ENCODE measurements around the gene SORCS1.

Gene SORCS1

DNA sequence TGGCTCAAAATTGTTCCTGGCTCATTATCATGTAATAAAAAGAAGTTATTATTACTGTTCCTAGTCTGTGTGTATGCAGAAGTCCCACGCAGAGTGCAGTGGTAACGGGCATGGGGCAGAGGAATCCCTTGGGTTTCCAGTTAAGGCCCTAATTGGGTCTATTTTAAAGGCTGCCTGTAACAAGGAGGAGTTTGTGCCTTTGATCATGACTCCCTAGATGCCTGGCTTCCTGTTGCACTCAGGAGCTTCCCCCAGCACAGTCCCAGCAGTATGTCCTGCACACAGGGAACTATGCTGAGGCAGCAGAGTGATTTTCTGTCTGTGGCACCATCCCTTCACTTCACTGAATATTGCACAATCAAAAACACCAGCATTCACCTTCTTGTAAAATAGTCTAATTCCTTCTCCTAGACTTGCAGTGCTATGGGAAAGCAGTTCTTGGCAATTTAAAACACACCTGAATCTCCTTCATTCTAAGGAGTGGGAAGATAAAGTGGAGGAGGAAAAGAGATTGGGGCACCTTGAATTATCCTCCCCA, 22.9 kb downstream of the SORCS1 start:
- Mint-ChIP-seq H3K4me1 (ENCODE audit: low read depth) (no peaks in the 10 kb centered on the region), H3K9me3 (peaks cover 6% of the 10 kb centered on the region), H3K36me3 (ENCODE audit: low read depth) (no peaks in the 10 kb centered on the region), H3K4me3 (no peak overlapping the region), H3K27me3 (no peaks in the 10 kb centered on the region), H3K27ac (no peak overlapping the region)

DNA sequence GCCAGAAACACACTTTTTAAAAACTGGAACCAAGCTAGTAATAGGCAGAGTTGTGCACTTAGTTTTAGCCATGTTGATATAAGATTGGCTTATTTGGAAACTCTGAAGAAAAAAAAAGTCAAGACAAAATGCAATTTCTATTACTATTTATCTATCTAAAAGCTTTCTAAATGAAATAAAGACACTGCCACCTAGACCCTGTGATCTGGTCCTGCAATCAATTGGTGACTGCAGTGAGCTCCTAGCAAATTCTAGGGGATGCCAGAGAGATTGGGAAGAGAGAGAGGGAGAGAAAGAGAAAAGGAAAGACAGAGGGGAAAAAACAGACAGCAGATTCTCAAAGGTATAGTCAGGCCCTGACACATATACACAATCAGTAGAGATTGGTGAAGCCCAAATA, 25.3 kb downstream of the SORCS1 start:
- H3K27ac Mint-ChIP-seq, result no peak overlapping the region
- peaks cover 2% of the 10 kb centered on the region for H3K9me3 Mint-ChIP-seq
- H3K4me3 Mint-ChIP-seq, result no peak overlapping the region
- no peaks in the 10 kb centered on the region for H3K4me1 Mint-ChIP-seq (ENCODE audit: low read depth)
- no peaks in the 10 kb centered on the region for H3K27me3 Mint-ChIP-seq
- no peaks in the 10 kb centered on the region for H3K36me3 Mint-ChIP-seq (ENCODE audit: low read depth)

DNA sequence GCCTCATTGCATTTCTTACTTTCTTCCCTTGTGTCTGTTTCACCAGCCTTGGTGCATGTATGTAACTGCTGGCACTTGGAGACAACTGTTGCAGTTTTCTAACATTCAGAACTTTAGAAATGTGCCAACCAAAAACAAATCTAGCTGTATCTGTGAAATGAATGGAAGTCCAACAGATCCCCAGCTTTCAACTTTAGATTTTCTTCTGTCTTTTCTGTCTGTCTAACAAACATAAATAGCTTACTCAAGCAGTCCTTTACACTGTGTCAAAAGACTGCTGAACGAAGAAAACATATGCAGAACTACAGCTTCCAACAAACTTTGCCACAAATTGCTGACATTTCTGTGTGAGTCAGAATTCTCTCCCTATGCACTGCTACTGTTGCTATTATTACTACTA, 30.9 kb downstream of the SORCS1 start:
- Mint-ChIP-seq H3K4me1 (ENCODE audit: low read depth) (no peaks in the 10 kb centered on the region), H3K27ac (no peak overlapping the region), H3K4me3 (no peak overlapping the region), H3K9me3 (no peaks in the 10 kb centered on the region), H3K27me3 (no peaks in the 10 kb centered on the region), H3K36me3 (ENCODE audit: low read depth) (no peaks in the 10 kb centered on the region)

DNA sequence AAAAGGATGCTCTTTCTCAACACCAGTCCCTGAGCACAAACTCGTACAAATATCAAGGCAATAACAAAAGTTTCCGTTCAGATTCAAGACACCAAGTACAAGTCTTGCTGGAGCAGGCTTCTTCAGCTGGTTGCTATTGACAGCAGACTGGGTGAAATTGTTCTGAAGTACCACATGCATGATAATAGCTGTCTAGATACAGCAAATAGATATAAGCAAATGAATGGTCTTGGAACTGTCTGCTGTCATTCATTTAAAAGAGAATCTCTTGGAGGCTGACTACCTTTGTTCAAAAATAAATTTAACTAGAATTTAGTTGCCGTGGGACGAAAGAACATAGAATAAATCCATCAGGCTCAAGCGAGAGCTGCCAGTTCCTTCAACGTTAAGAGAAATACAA, 35.5 kb downstream of the SORCS1 start:
- no peaks in the 10 kb centered on the region for H3K4me1 Mint-ChIP-seq (ENCODE audit: low read depth)
- no peak overlapping the region for H3K27ac Mint-ChIP-seq
- no peaks in the 10 kb centered on the region for H3K27me3 Mint-ChIP-seq
- no peaks in the 10 kb centered on the region for H3K9me3 Mint-ChIP-seq
- no peak overlapping the region for H3K4me3 Mint-ChIP-seq
- H3K36me3 Mint-ChIP-seq (ENCODE audit: low read depth), result no peaks in the 10 kb centered on the region

DNA sequence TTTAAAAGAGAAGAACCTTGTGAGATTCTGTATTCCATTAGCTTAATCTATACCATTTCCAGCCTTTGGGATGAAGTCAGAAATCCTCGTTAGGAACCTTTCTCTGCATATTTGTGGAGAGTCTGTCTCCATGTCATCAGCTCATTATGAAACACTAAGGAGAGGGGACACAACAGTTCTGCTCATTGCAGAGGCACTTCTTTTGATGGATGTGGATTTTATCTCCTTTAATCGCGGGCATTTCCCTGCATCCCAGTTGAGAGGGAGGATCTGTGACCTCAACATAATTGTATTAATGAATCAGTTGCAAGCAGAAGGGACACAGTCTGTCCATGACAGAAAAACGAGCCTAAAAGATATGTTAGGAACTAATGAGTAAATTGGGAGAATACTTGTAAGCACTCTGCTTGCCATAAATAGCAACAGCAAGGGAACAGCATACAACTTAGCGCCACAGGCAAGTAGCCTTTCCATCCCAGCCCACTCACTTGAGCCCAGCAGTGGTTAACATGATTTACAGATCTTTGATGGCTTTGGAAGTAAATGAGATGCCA, 37.9 kb downstream of the SORCS1 start:
- Mint-ChIP-seq H3K27ac (no peak overlapping the region), H3K27me3 (no peaks in the 10 kb centered on the region), H3K36me3 (ENCODE audit: low read depth) (no peaks in the 10 kb centered on the region), H3K9me3 (no peaks in the 10 kb centered on the region), H3K4me3 (no peak overlapping the region), H3K4me1 (ENCODE audit: low read depth) (no peaks in the 10 kb centered on the region)

DNA sequence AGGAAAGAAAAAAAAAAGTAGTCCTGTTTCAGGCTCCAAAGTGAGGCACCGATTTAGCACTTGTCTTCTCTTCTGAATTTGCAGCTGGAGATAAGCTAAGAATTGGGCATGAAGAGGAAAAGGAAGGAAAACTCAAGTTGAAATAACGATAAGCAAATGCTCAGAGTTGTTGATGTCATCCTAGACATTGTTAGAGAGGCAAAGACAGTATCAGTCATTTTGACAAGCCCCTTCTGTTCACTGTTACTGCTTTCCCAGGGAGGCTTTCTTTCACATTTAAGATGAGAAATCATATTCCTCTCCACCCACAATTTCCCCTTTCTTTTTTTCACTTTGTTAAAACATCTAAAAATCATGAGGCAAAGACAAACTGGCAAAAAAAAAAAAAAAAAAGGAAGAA, 41.8 kb downstream of the SORCS1 start:
- no peaks in the 10 kb centered on the region for H3K4me1 Mint-ChIP-seq (ENCODE audit: low read depth)
- no peaks in the 10 kb centered on the region for H3K36me3 Mint-ChIP-seq (ENCODE audit: low read depth)
- no peak overlapping the region for H3K27ac Mint-ChIP-seq
- no peaks in the 10 kb centered on the region for H3K9me3 Mint-ChIP-seq
- no peak overlapping the region for H3K4me3 Mint-ChIP-seq
- no peaks in the 10 kb centered on the region for H3K27me3 Mint-ChIP-seq

DNA sequence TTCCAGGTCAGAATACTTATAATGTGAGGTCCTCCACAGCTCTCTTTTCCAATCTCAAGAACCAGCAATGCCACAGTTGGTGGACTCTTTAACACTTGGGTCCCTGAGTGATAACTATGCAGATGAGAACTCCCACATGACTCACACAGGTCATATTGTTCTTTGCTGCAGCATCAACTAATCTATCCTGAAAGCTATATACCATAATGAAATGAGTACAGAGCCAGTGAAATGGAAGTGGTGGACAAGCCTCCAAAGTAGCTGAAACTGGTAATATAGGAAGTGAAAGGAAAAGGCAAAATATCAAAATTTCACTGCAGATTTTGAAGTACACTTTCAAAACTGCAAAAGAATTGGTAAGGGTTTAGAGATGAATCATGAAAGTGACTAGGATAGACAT, 45.6 kb downstream of the SORCS1 start:
- no peak overlapping the region for H3K27ac Mint-ChIP-seq
- H3K4me1 Mint-ChIP-seq (ENCODE audit: low read depth), result no peaks in the 10 kb centered on the region
- H3K36me3 Mint-ChIP-seq (ENCODE audit: low read depth), result no peaks in the 10 kb centered on the region
- no peaks in the 10 kb centered on the region for H3K27me3 Mint-ChIP-seq
- H3K4me3 Mint-ChIP-seq, result no peak overlapping the region
- no peaks in the 10 kb centered on the region for H3K9me3 Mint-ChIP-seq

DNA sequence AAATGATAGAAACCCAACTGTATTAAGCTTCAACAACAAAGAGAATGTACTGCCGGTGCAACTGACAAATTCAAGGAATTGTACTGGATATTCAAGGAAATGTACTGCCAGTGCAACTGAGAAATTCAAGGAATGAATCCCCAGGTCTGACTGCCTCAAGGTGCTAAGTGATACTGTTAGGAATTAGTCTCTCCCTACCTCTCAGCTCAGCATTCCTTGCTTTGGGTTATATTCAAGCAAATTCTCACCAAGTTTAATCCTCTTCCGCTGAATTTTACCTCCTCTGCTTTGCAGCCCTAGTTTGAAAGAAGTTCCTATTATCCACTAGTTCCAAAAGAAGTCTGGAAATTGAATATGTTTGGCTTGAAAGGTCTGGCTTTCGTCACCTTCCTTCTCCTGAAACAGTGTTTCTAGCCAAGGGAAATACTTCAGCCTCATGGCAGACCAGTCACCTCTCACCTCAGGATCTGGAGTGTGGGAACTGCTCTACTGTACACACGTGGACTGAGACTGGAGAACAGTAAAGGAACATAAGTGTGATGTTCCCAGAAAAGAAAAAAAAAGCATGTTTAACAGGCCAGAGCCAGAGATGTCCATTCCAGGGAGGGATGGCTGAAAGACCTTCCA, 60.4 kb downstream of the SORCS1 start:
- Mint-ChIP-seq H3K27me3 (no peaks in the 10 kb centered on the region), H3K9me3 (peaks cover 4% of the 10 kb centered on the region), H3K4me1 (ENCODE audit: low read depth) (no peaks in the 10 kb centered on the region), H3K27ac (no peak overlapping the region), H3K4me3 (no peak overlapping the region), H3K36me3 (ENCODE audit: low read depth) (no peaks in the 10 kb centered on the region)

DNA sequence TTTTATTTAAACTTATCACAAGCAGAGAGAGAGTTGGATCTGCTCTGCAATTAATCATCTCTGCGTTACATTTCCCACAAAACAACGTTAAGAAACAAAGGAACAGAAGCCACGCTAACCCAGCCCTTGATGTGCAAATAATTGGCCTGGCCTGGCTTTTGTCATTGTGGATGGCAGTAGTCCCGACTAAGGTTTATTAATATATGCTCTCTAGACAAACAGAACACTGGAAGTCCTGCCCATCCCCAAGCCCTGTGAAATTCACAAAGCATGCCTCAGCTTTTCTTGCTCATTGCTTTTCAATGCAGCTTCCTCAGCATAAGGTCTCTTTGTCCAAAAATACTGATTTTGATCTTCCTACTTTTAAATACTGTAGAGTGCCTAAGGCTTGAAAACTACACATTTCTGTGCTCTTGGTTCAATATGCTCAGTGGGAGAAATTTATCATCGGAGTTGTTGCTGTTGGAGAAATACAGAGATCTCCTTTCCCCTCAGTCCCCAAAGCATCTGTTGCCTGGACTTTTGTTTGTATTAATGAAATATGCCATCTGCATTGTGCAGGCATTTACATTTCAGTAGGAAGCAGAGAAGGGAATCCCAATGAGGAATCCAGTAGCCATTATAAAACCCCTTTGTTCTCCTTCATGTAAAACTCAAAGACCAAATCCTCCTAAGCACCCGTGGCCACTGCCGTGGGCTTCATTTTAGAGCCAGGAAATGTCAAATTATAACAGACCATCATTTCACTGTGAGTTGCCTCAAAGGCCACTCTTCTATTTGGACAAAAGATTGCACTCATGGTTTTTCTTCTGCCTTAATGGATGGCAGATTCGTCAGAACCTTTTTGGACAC, 61.1 kb downstream of the SORCS1 start:
- no peaks in the 10 kb centered on the region for H3K27me3 Mint-ChIP-seq
- no peak overlapping the region for H3K27ac Mint-ChIP-seq
- peaks cover 4% of the 10 kb centered on the region for H3K9me3 Mint-ChIP-seq
- no peaks in the 10 kb centered on the region for H3K4me1 Mint-ChIP-seq (ENCODE audit: low read depth)
- no peak overlapping the region for H3K4me3 Mint-ChIP-seq
- no peaks in the 10 kb centered on the region for H3K36me3 Mint-ChIP-seq (ENCODE audit: low read depth)

DNA sequence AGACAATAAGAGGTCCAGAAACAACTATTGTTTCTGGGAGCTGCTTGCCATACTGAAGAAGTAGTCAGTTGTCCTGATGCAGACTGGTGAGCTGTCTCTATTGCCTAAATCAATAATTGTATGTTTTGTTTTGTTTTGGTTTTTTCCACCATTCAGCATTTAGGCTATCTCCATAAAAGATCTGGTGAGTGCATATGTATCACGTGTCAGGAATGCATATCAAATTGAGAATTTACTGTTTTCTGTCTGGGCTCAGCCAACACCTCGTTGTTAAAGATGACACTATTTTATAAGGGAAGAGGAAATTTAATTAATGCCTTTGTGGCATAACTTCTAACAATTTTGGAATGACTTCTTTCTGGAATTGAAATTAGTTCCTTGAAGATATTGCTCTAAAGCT, 66.2 kb downstream of the SORCS1 start:
- H3K27me3 Mint-ChIP-seq, result no peaks in the 10 kb centered on the region
- H3K36me3 Mint-ChIP-seq (ENCODE audit: low read depth), result no peaks in the 10 kb centered on the region
- no peaks in the 10 kb centered on the region for H3K9me3 Mint-ChIP-seq
- no peaks in the 10 kb centered on the region for H3K4me1 Mint-ChIP-seq (ENCODE audit: low read depth)
- no peak overlapping the region for H3K27ac Mint-ChIP-seq
- H3K4me3 Mint-ChIP-seq, result no peak overlapping the region

DNA sequence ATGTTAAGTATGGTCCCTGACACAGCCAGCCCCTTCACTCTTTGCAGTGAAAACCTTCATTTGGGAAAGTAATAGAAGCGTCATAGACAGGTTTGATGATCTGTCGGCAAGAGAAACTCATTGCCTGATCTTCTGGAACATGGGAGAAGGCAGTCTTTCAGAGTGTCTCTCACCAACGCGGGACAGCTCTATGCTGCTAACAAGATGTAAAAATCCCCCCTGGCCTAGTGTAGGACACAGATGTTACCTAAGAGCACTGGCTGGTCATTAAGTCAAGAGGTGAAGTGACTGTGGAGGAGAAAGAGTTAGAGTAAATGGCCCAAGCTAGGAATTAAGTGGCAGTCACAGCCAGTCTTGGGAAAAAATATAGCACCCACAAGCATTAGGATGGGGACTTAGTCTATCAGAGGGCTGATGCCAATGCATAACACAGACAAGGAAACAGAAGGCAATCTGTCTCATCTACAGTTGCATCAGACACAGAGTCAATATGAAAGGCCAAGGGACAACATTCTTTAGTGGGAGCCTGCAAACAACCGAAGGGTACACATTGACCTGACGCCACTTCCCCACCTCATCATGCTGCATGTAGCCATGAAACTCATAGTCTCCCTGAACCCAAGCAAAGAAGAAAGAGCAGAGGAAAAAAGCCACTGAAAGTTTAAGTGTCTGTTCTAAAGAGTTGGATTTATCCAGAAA, 69.5 kb downstream of the SORCS1 start:
- no peaks in the 10 kb centered on the region for H3K27me3 Mint-ChIP-seq
- no peaks in the 10 kb centered on the region for H3K4me1 Mint-ChIP-seq (ENCODE audit: low read depth)
- no peak overlapping the region for H3K27ac Mint-ChIP-seq
- peaks cover 2% of the 10 kb centered on the region for H3K9me3 Mint-ChIP-seq
- no peaks in the 10 kb centered on the region for H3K36me3 Mint-ChIP-seq (ENCODE audit: low read depth)
- no peak overlapping the region for H3K4me3 Mint-ChIP-seq

DNA sequence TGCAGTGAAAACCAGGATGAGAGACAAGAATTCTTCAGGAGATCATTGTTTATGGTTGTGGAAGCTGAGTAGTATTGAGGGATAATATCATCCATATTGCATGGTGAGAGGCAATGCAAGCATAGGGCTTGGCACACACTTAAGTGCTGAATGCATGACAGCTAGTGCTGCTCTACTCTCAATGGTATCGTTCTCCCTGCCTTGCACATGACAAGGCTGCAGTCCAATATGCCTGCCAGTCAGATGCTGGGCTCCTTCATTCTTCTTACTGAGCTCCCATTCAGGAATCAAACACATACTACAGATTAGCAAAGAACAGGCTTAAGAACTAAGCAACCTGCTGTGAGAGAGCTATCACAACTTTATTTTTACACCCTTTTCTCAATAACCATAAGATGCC, 72.2 kb downstream of the SORCS1 start:
- Mint-ChIP-seq H3K36me3 (ENCODE audit: low read depth) (no peaks in the 10 kb centered on the region), H3K9me3 (peaks cover 7% of the 10 kb centered on the region), H3K27ac (no peak overlapping the region), H3K4me3 (no peak overlapping the region), H3K27me3 (no peaks in the 10 kb centered on the region), H3K4me1 (ENCODE audit: low read depth) (no peaks in the 10 kb centered on the region)

DNA sequence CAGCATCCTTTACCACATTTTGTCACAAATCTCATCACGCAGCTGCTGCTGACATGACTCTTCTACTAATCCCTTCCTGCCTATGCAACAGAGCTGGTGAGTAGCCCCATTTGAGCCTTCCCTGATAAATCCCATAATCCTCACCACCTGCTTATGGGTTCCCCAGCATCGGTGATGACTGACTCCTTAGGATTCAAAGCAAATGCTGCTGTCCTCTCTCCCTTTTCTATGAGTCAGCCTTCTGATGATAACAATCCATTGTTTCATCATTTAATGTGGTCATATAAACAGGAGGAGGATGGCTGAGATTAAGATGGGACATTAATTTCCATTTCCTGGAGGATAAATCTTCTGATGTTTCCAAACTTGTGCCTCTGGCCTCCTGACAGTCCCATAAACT, 73.4 kb downstream of the SORCS1 start:
- Mint-ChIP-seq H3K27ac (no peak overlapping the region), H3K9me3 (peaks cover 7% of the 10 kb centered on the region), H3K4me1 (ENCODE audit: low read depth) (no peaks in the 10 kb centered on the region)

DNA sequence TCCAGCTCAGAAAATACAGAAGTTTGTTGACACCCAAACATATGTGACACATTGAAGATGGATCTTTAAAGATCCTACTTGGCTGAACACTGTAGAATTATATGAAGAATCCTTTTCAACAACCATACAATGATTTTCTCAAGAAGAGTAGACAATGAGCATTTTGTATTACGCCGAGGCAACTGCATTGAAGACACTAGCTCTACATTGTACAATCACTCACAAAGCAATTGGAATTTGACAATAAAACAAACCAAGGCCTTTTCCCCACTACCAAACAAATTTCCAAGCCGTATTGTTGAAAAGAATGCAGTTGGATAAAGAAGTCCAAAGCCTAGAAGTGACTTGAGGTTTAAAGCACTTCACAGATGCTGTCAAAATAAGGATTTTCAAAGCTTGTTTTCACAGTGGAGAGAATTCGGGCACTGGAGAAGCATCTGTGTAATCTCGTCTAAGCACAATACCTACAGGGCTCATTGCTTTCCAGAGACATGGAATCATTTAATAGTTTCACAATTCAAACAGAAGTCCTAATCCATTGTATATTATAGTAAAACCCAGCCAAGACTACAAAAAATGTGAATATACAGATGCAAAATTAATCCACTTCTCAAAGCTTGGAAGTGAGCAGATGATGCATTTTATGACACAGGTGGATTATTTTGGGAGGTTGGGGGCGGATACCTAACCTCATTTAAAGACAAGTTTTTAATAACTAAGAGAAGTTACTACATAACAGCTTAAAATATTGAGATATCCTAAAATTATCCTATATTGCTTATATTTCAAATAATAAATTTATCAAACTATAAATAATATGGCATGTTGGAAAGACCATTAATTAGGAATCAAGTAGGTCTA, 78.6 kb downstream of the SORCS1 start:
- Mint-ChIP-seq H3K4me1 (ENCODE audit: low read depth) (no peaks in the 10 kb centered on the region), H3K9me3 (peaks cover 7% of the 10 kb centered on the region), H3K36me3 (ENCODE audit: low read depth) (no peaks in the 10 kb centered on the region), H3K4me3 (no peak overlapping the region), H3K27ac (no peak overlapping the region), H3K27me3 (no peaks in the 10 kb centered on the region)

More for the DNA sequence above, 73.4 kb downstream of the SORCS1 start:
- Mint-ChIP-seq H3K4me3 (no peak overlapping the region), H3K36me3 (ENCODE audit: low read depth) (no peaks in the 10 kb centered on the region), H3K27me3 (no peaks in the 10 kb centered on the region)
